Calu3 (cell line): ENCODE results near the gene KLF12. TPM values are rescaled to one million over a fixed set of nuclear protein-coding genes. Genes with fewer than 3 reads are reported as not detected.

Experiments
- BruUV-seq: library from RNA; stranded (reverse); fragments of 400-500 nt; replicated peaks from 2 replicates; lab custom pipeline; 2021; lab: Mats Ljungman, UMichigan
- CTCF ChIA-PET: fragments of 300-600 bp; sonication (Branson Sonifier 250); formaldehyde crosslinking; loops from one replicate; lab custom pipeline; 2022; ENCODE audit warnings: antibody characterized with exemption; lab: Charles Lee
- DNase-seq: peaks from one replicate; pipeline ENCODE4 v3.0.0; 2022
- H3K27ac Mint-ChIP-seq: one replicate; pipeline ENCODE4 v1.8.0; 2022; ENCODE audit warnings: mixed read lengths; ENCODE audit not compliant: unreplicated experiment
- H3K27me3 Mint-ChIP-seq: one replicate; pipeline ENCODE4 v1.8.0; 2022; ENCODE audit warnings: mixed read lengths; ENCODE audit not compliant: unreplicated experiment
- H3K36me3 Mint-ChIP-seq: one replicate; pipeline ENCODE4 v1.8.0; 2022; ENCODE audit warnings: mild to moderate bottlenecking, moderate library complexity, mixed read lengths; ENCODE audit not compliant: insufficient read depth, unreplicated experiment
- H3K4me1 Mint-ChIP-seq: one replicate; pipeline ENCODE4 v1.8.0; 2022; ENCODE audit warnings: mild to moderate bottlenecking, low read depth, mixed read lengths; ENCODE audit not compliant: unreplicated experiment
- H3K4me3 Mint-ChIP-seq: one replicate; pipeline ENCODE4 v1.8.0; 2022; ENCODE audit warnings: mild to moderate bottlenecking, low read depth, moderate library complexity, mixed read lengths; ENCODE audit not compliant: unreplicated experiment
- H3K9me3 Mint-ChIP-seq: one replicate; pipeline ENCODE4 v1.8.0; 2022; ENCODE audit warnings: low read depth, mixed read lengths; ENCODE audit not compliant: unreplicated experiment
- intact Hi-C: fragments of 100-400 bp; cut with micrococcal nuclease; formaldehyde crosslinking; loops from one replicate; pipeline ENCODE4 v1.10.0; 2022; ENCODE audit not compliant: unreplicated experiment
- total RNA-seq: library from RNA; stranded (reverse); gene quantifications from 2 replicates; pipeline ENCODE4 v1.2.3, GENCODE V29; 2022
- TF ChIP-seq, protein P1 (sequence below): fragments of 200-600 bp; IDR thresholded peaks from one replicate; pipeline ENCODE4 v1.8.0; 2022; ENCODE audit warnings: antibody characterized with exemption; ENCODE audit not compliant: unreplicated experiment

The KLF12 gene
- total RNA-seq, 1 experiment from 2014 or later, result 3.9 TPM

DNA sequence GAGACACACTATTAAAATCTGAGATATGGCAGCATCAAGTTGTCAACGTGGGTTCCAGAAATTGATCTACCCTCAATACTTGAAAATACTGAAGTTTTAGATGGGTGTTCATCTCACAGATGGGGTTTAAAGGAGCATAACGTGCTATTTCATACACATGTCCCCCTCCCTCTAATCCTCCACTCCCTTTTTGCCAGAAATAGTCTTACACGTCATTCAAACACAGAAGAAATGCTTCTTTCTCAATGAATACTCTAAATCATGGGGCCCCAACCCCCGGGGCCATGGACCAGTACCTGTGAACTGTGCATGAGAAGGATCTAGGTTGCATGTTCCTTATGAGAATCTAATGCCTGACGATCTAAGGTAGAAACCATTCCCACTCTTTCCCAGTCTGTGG lies 19.6 kb downstream of the KLF12 start:
- no peaks in the 10 kb centered on the region for H3K4me1 Mint-ChIP-seq
- H3K4me3 Mint-ChIP-seq, result no peak overlapping the region

DNA sequence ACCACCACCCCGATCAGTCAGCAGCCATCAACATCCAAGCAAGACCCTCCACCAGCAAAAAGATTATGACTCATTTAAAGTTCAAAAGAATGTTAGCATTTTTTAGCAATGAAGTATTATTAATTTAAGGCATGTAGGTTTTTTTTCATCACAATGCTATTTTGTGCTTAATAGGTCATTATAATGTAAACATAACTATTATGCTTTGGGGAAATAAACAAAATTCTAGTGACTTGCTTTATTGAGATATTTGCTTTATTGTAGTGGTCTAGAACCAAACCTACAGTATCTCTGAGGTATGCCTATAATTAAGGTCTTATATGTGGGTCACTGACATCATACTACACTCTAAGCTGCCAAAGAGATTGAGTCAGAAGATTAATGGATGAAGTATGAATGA lies 20.0 kb downstream of the KLF12 start:
- TF ChIP-seq, protein P1, sequence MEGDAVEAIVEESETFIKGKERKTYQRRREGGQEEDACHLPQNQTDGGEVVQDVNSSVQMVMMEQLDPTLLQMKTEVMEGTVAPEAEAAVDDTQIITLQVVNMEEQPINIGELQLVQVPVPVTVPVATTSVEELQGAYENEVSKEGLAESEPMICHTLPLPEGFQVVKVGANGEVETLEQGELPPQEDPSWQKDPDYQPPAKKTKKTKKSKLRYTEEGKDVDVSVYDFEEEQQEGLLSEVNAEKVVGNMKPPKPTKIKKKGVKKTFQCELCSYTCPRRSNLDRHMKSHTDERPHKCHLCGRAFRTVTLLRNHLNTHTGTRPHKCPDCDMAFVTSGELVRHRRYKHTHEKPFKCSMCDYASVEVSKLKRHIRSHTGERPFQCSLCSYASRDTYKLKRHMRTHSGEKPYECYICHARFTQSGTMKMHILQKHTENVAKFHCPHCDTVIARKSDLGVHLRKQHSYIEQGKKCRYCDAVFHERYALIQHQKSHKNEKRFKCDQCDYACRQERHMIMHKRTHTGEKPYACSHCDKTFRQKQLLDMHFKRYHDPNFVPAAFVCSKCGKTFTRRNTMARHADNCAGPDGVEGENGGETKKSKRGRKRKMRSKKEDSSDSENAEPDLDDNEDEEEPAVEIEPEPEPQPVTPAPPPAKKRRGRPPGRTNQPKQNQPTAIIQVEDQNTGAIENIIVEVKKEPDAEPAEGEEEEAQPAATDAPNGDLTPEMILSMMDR, result no peak
- Mint-ChIP-seq H3K4me1 (no peaks in the 10 kb centered on the region), H3K27me3 (no peaks in the 10 kb centered on the region), H3K4me3 (no peak overlapping the region), H3K9me3 (peaks cover 3% of the 10 kb centered on the region), H3K36me3 (no peaks in the 10 kb centered on the region), H3K27ac (no peak overlapping the region)
- no TSS peak for BruUV-seq
- DNase-seq, result no peak
- intact Hi-C loops, result no loop called here
- CTCF ChIA-PET, result no interaction called here

More for the DNA sequence above, 19.6 kb downstream of the KLF12 start:
- TF ChIP-seq, protein P1, result no peak
- Mint-ChIP-seq H3K36me3 (no peaks in the 10 kb centered on the region), H3K9me3 (peaks cover 6% of the 10 kb centered on the region), H3K27ac (no peak overlapping the region), H3K27me3 (no peaks in the 10 kb centered on the region)
- no TSS peak for BruUV-seq
- CTCF ChIA-PET, result no interaction called here
- intact Hi-C loops, result no loop called here
- DNase-seq, result no peak

DNA sequence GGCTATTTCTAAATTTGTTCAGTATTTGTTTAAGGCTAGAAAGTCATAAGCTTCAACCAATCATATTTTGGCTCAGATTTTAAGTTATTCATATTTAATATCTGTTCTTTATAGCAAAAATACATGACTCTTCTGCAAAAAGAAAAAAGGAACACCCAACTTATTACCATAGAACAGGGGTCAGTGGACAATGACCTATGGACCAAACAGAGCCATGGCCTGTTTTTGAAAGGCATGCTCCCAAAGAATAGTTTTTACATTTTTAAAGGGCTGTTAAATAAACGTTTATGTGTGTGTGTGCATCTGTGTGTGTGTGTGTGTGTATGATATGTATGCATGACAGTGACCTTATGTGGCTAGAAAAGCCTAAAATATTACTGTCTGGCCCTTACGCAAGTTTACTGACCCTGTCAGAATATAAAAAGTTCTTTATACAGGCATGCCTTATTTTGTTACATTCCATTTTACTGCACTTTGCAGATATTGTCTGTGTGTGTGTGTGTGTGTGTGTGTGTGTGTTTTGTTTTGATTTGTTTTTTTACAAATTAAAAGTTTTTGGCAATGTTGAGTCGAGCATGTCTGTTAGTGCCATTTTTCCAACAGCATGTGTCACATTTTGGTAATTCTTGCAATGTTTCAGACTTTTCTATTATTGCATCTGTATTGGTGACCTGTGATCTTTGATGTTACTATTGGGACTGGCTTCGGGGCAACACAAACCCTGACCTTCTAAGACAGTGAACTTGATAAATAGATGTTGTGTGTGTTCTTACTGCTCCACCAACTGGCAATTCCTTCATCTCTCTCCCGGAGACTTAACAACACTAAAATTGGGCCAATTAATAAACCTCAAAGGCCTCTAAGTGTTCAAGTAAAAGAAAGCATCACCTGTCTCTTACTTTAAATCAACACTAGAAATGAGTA lies 22.0 kb downstream of the KLF12 start:
- Mint-ChIP-seq H3K36me3 (no peaks in the 10 kb centered on the region), H3K4me3 (no peak overlapping the region), H3K27me3 (no peaks in the 10 kb centered on the region), H3K4me1 (no peaks in the 10 kb centered on the region), H3K9me3 (peaks cover 3% of the 10 kb centered on the region), H3K27ac (no peak overlapping the region)
- DNase-seq, result no peak
- intact Hi-C loops, result no loop called here
- CTCF ChIA-PET, result no interaction called here
- BruUV-seq, result no TSS peak
- TF ChIP-seq, protein P1, result no peak

GRCh38 chr13:74111399-74111798 lies 22.8 kb downstream of the KLF12 start:
- H3K9me3 Mint-ChIP-seq, result peaks cover 3% of the 10 kb centered on the region
- H3K27ac Mint-ChIP-seq, result no peak overlapping the region
- no peaks in the 10 kb centered on the region for H3K27me3 Mint-ChIP-seq
- H3K4me1 Mint-ChIP-seq, result no peaks in the 10 kb centered on the region
- BruUV-seq, result no TSS peak
- no peaks in the 10 kb centered on the region for H3K36me3 Mint-ChIP-seq
- CTCF ChIA-PET, result no interaction called here
- intact Hi-C loops, result no loop called here
- TF ChIP-seq, protein P1, result no peak
- DNase-seq, result no peak
- H3K4me3 Mint-ChIP-seq, result no peak overlapping the region
